ENCODE data around the gene TAS2R30.

DNA sequence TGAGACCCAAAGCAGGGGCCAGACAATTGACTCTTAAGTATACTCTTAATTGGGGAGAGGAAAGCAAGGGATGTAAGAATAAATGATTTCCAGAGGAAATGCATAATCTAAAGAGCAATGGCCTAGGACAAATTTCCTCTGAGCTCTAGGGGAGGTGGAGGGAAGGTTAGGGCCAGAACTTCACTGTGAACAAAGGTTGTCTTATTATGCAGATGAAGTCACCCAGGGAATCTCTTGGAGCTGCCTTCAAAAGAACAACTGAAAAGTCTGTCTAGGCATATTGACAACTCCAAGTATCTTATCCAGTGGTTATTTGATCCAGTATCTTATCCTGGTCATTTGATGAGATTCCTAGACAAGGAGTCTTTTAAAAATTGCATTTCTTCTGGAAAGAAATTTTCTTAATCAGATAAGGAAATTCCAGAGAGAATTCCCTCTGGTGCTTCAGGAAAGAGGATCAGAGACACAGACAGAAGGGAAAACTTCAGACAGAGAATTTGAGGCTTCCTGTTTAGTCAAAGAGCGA, 20.0 kb upstream of the TAS2R30 start:
- TF ChIP-seq POLR2A (IDR thresholded peaks at IDR 0.05; ENCODE audit: low read length) (no peak), GATA1 (IDR thresholded peaks at IDR 0.05; ENCODE audit: low read depth, low read length) (no peak)
